Smooth muscle cell (in vitro differentiated cells): ENCODE data around the gene HSD17B2. TPM values are rescaled to one million over a fixed set of nuclear protein-coding genes. Genes with fewer than 3 reads are reported as not detected.

ENCODE experiments used
- DNase-seq: peaks from one replicate; lab custom pipeline; 2025; ENCODE audit not compliant: unreplicated experiment; lab: John Stamatoyannopoulos, UW
- H2AFZ ChIP-seq: fragments of 200-600 bp; sonication (generic); 2 replicates; pipeline ENCODE4 v1.6.0; 2016; ENCODE audit warnings: antibody characterized with exemption, low read depth, mild to moderate bottlenecking
- H3F3A ChIP-seq: fragments of 200-600 bp; sonication (generic); 2 replicates; pipeline ENCODE4 v1.6.0; 2017; ENCODE audit warnings: antibody characterized with exemption, low read depth
- H3K27ac ChIP-seq: fragments of 200-600 bp; sonication (generic); 2 replicates; pipeline ENCODE4 v1.5.1; 2016; ENCODE audit warnings: low read depth, mild to moderate bottlenecking
- H3K27me3 ChIP-seq: fragments of 200-600 bp; sonication (generic); 2 replicates; pipeline ENCODE4 v1.6.1; 2016; ENCODE audit warnings: low read depth, mild to moderate bottlenecking
- H3K36me3 ChIP-seq: fragments of 200-600 bp; sonication (generic); 2 replicates; pipeline ENCODE4 v1.5.1; 2016; ENCODE audit warnings: low read depth
- H3K4me1 ChIP-seq: fragments of 200-600 bp; sonication (generic); 2 replicates; pipeline ENCODE4 v1.5.1; 2016; ENCODE audit warnings: low read depth
- H3K4me2 ChIP-seq: fragments of 200-600 bp; sonication (generic); 2 replicates; pipeline ENCODE4 v1.6.0; 2016; ENCODE audit warnings: mild to moderate bottlenecking
- H3K4me3 ChIP-seq: fragments of 200-600 bp; sonication (generic); 2 replicates; pipeline ENCODE4 v1.5.1; 2016; ENCODE audit warnings: mild to moderate bottlenecking
- H3K79me2 ChIP-seq: fragments of 200-600 bp; sonication (generic); 2 replicates; pipeline ENCODE4 v1.6.0; 2016; ENCODE audit warnings: low read depth, mild to moderate bottlenecking
- H3K9ac ChIP-seq: fragments of 200-600 bp; sonication (generic); 2 replicates; pipeline ENCODE4 v1.6.0; 2016; ENCODE audit warnings: low read depth
- H3K9me3 ChIP-seq: fragments of 200-600 bp; sonication (generic); replicated peaks from 2 replicates; pipeline ENCODE4 v1.5.1; 2016; ENCODE audit warnings: low read depth
- H4K20me1 ChIP-seq: fragments of 200-600 bp; sonication (generic); 2 replicates; pipeline ENCODE4 v1.6.0; 2016; ENCODE audit warnings: low read depth
- CTCF ChIP-seq: fragments of 200-600 bp; sonication (generic); IDR thresholded peaks from 2 replicates; pipeline ENCODE4 v1.5.1; 2017; ENCODE audit warnings: borderline replicate concordance, mild to moderate bottlenecking, antibody characterized with exemption; ENCODE audit not compliant: insufficient read depth, poor library complexity, severe bottlenecking
- WGBS: methylation state at CpG from one replicate; pipeline ENCODE4 v1.1.7; 2016; ENCODE audit warnings: low lambda C conversion rate; 5-methylcytosine and 5-hydroxymethylcytosine counted together
- polyA plus RNA-seq: library from polyadenylated mRNA; unstranded; fragments of >200 nt; fragmentation: Nextera tagmentation; extraction: Ambion mirVana; gene quantifications from 2 replicates; pipeline ENCODE4 v1.2.1, GENCODE V29; 2016
- total RNA-seq: library from RNA; depleted of rRNA; stranded (reverse); fragments of >200 nt; gene quantifications from 2 replicates; pipeline ENCODE4 v1.2.3, GENCODE V29; 2014

Gene HSD17B2
- total and polyA plus RNA-seq, 2 experiments from 2014 or later = 21.8 to 33.9 TPM

- Histone ChIP-seq H2AFZ (no peak overlapping the region), H3K9ac (no peak overlapping the region), H3K27ac (no peak overlapping the region), H3K27me3 (peaks cover 4% of the 10 kb centered on the region), H3K9me3 (no peaks in the 10 kb centered on the region), H4K20me1 (no peaks in the 10 kb centered on the region), H3K4me3 (no peak overlapping the region), H3K79me2 (no peaks in the 10 kb centered on the region), H3K4me2 (no peak overlapping the region), H3K36me3 (no peaks in the 10 kb centered on the region), H3K4me1 (peaks cover 26% of the 10 kb centered on the region), H3F3A (no peaks in the 10 kb centered on the region)
- DNase-seq = no peak
- no peak for TF ChIP-seq CTCF
- WGBS = 94% methylated on average over 2 of the region's 2 CpGs
These were observed 10.4 kb downstream of the HSD17B2 start for GRCh38 chr16:82045465-82045864.

GRCh38 chr16:82046541-82046940 lies 11.5 kb downstream of the HSD17B2 start:
- 90% methylated on average over 4 of the region's 4 CpGs for WGBS
- TF ChIP-seq CTCF = no peak
- H3K79me2 ChIP-seq = no peaks in the 10 kb centered on the region
- no peaks in the 10 kb centered on the region for H3K9me3 ChIP-seq
- H3K4me1 ChIP-seq = peaks cover 26% of the 10 kb centered on the region
- H3F3A ChIP-seq = no peaks in the 10 kb centered on the region
- no peak overlapping the region for H3K27ac ChIP-seq
- H3K36me3 ChIP-seq = no peaks in the 10 kb centered on the region
- H3K4me2 ChIP-seq = no peak overlapping the region
- H3K4me3 ChIP-seq = no peak overlapping the region
- H4K20me1 ChIP-seq = no peaks in the 10 kb centered on the region
- no peak for DNase-seq
- H3K9ac ChIP-seq = no peak overlapping the region
- no peak overlapping the region for H2AFZ ChIP-seq
- H3K27me3 ChIP-seq = peaks cover 5% of the 10 kb centered on the region

- Histone ChIP-seq H3K4me1 (peaks cover 26% of the 10 kb centered on the region), H2AFZ (no peak overlapping the region), H3K4me3 (no peak overlapping the region), H3F3A (no peaks in the 10 kb centered on the region), H3K79me2 (no peaks in the 10 kb centered on the region), H4K20me1 (no peaks in the 10 kb centered on the region), H3K27ac (no peak overlapping the region), H3K9me3 (no peaks in the 10 kb centered on the region), H3K27me3 (peaks cover 5% of the 10 kb centered on the region), H3K9ac (no peak overlapping the region), H3K36me3 (no peaks in the 10 kb centered on the region), H3K4me2 (no peak overlapping the region)
- no peak for DNase-seq
- WGBS = 95% methylated on average over 2 of the region's 2 CpGs
- TF ChIP-seq CTCF = no peak
These were observed 11.9 kb downstream of the HSD17B2 start for GRCh38 chr16:82046941-82047340.

GRCh38 chr16:82047374-82047773 lies 12.3 kb downstream of the HSD17B2 start:
- Histone ChIP-seq H3K79me2 (no peaks in the 10 kb centered on the region), H3F3A (no peaks in the 10 kb centered on the region), H3K4me2 (no peak overlapping the region), H3K27me3 (peaks cover 5% of the 10 kb centered on the region), H4K20me1 (no peaks in the 10 kb centered on the region), H3K9ac (no peak overlapping the region), H3K27ac (no peak overlapping the region), H3K36me3 (no peaks in the 10 kb centered on the region), H3K4me3 (no peak overlapping the region), H2AFZ (no peak overlapping the region), H3K4me1 (peaks cover 26% of the 10 kb centered on the region), H3K9me3 (no peaks in the 10 kb centered on the region)
- no peak for DNase-seq
- 90% methylated on average over 2 of the region's 2 CpGs for WGBS
- TF ChIP-seq CTCF = no peak
